ENCODE results near the gene CCDC60.
A peak's percentile ranks its signal among the peaks of the same experiment; 100 is the strongest.

Gene CCDC60

DNA sequence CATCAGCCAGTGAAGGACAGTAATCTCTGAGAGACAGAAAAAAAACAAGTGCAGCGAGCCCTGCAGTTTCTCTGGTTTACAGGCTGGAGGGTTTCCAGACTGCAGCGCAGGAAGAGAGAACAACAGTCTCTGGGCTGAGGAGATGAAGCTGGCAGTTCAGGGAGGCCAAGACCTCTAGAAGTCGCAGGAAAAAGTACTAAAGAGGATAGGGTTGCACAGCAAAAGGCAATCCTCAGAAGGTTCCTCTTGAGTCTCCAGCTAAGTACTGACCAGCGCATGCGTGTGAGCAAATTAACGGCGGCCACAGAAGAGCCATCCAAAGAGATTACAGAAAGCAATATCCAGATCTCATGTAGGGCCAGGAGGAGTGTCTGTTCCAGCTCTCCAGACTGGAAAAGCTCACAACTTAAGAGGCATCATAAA lies 12.2 kb upstream of the CCDC60 start:
- DNase-seq = no peak
- no peaks in the 10 kb centered on the region for H3K9me3 ChIP-seq (ENCODE audit: severe bottlenecking)
- no peak overlapping the region for H3K4me3 ChIP-seq (ENCODE audit: low read depth, low read length)
- no peaks in the 10 kb centered on the region for H3K36me3 ChIP-seq
- H3K27ac ChIP-seq = no peak overlapping the region
- H3K27me3 ChIP-seq (ENCODE audit: insufficient read depth, low read depth, severe bottlenecking) = no peaks in the 10 kb centered on the region
- TF ChIP-seq, protein P1, sequence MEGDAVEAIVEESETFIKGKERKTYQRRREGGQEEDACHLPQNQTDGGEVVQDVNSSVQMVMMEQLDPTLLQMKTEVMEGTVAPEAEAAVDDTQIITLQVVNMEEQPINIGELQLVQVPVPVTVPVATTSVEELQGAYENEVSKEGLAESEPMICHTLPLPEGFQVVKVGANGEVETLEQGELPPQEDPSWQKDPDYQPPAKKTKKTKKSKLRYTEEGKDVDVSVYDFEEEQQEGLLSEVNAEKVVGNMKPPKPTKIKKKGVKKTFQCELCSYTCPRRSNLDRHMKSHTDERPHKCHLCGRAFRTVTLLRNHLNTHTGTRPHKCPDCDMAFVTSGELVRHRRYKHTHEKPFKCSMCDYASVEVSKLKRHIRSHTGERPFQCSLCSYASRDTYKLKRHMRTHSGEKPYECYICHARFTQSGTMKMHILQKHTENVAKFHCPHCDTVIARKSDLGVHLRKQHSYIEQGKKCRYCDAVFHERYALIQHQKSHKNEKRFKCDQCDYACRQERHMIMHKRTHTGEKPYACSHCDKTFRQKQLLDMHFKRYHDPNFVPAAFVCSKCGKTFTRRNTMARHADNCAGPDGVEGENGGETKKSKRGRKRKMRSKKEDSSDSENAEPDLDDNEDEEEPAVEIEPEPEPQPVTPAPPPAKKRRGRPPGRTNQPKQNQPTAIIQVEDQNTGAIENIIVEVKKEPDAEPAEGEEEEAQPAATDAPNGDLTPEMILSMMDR (IDR thresholded peaks at IDR 0.05; ENCODE audit: low read depth, low read length) = no peak

DNA sequence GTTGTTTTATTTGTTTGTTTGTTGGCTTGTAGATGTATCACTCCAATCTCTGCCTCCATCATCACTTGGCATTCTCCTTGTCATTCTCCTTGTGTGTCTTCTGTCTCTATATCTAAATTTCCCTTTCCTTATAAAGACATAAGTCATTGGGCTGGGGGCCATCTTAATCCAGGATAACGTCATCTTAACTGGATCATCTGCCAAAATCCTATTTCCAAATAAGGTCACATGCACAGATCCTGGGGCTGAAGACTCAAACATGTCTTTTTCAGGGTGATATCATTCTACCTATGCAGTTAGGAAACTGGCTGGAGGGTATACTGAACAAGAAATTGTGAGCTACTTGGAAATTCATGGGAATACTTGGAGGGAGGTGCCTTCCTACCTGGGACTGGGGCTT lies 8.7 kb upstream of the CCDC60 start:
- no peak overlapping the region for H3K27ac ChIP-seq
- DNase-seq = no peak
- TF ChIP-seq, protein P1 (IDR thresholded peaks at IDR 0.05; ENCODE audit: low read depth, low read length) = no peak

DNA sequence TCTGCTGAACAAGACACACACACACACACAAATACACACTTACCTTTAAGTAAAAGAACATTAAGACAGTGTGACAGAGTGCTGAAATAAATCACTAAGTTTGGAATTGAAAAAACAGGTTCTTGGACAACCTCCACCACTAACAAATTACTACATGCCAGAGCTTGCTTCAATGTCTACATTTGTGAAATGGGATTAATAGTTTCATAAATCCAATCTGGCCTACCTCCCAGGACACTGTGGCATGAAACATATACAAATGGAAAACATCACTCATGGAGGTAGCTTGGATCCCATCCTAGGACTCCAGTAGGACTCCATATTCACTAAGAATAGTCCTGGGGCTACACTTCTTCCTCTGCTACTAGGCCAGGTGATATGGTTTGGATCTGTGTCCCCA lies 8.2 kb upstream of the CCDC60 start:
- H3K27ac ChIP-seq = no peak overlapping the region
- H3K4me3 ChIP-seq (ENCODE audit: low read depth, low read length) = no peak overlapping the region
- no peaks in the 10 kb centered on the region for H3K36me3 ChIP-seq
- no peaks in the 10 kb centered on the region for H3K27me3 ChIP-seq (ENCODE audit: insufficient read depth, low read depth, severe bottlenecking)
- no peak for DNase-seq
- TF ChIP-seq, protein P1 (IDR thresholded peaks at IDR 0.05; ENCODE audit: low read depth, low read length) = no peak
- no peaks in the 10 kb centered on the region for H3K9me3 ChIP-seq (ENCODE audit: severe bottlenecking)

More for the DNA sequence above, 8.7 kb upstream of the CCDC60 start:
- H3K4me3 ChIP-seq (ENCODE audit: low read depth, low read length) = no peak overlapping the region
- no peaks in the 10 kb centered on the region for H3K36me3 ChIP-seq
- no peaks in the 10 kb centered on the region for H3K27me3 ChIP-seq (ENCODE audit: insufficient read depth, low read depth, severe bottlenecking)
- no peaks in the 10 kb centered on the region for H3K9me3 ChIP-seq (ENCODE audit: severe bottlenecking)

DNA sequence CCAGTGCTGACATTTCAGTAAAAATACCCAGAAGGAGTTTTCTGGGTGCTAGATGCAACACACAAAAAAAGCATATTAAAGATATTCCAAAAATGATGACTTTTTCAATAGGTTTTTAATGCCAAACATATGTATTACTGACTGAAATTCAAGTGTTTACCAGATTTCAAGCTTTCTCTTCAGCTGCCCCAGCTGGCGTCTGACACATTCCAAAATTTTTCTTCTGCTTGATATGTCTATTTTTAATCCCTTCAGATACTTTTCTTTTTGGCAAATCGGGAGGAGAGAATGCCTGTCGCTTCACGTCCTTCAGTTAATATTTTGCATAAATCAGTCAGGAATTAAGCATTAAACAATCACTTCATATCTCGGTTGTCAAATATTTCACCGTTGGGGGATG lies 7.1 kb upstream of the CCDC60 start:
- Histone ChIP-seq H3K9me3 (ENCODE audit: severe bottlenecking) (no peaks in the 10 kb centered on the region), H3K27me3 (ENCODE audit: insufficient read depth, low read depth, severe bottlenecking) (no peaks in the 10 kb centered on the region), H3K4me3 (ENCODE audit: low read depth, low read length) (no peak overlapping the region), H3K27ac (no peak overlapping the region), H3K36me3 (no peaks in the 10 kb centered on the region)
- no peak for DNase-seq
- TF ChIP-seq, protein P1 (IDR thresholded peaks at IDR 0.05; ENCODE audit: low read depth, low read length) = no peak

DNA sequence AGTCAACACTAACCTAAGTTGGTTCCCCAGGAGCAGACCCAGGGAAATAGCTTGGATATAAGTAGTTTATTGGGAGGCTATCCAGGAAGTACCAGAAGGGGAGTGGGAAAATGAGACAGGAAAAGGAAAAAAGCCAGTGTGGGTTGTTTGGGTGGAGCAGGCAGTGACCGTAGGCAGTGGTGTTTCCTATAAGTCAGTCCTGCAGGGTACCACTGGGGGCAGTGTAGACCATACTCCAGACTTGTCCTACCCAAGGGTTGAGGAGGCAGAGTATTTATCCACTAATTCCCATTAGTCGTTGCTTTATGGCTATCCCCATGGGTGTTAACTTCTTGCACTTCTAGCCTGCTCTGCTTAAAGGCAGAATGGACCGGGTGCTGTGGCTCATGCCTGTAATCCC lies 6.4 kb upstream of the CCDC60 start:
- H3K27ac ChIP-seq = no peak overlapping the region
- H3K4me3 ChIP-seq (ENCODE audit: low read depth, low read length) = no peak overlapping the region
- DNase-seq = peak; percentile 72
- H3K9me3 ChIP-seq (ENCODE audit: severe bottlenecking) = no peaks in the 10 kb centered on the region
- no peaks in the 10 kb centered on the region for H3K27me3 ChIP-seq (ENCODE audit: insufficient read depth, low read depth, severe bottlenecking)
- H3K36me3 ChIP-seq = no peaks in the 10 kb centered on the region
- TF ChIP-seq, protein P1 (IDR thresholded peaks at IDR 0.05; ENCODE audit: low read depth, low read length) = peak; percentile 72

DNA sequence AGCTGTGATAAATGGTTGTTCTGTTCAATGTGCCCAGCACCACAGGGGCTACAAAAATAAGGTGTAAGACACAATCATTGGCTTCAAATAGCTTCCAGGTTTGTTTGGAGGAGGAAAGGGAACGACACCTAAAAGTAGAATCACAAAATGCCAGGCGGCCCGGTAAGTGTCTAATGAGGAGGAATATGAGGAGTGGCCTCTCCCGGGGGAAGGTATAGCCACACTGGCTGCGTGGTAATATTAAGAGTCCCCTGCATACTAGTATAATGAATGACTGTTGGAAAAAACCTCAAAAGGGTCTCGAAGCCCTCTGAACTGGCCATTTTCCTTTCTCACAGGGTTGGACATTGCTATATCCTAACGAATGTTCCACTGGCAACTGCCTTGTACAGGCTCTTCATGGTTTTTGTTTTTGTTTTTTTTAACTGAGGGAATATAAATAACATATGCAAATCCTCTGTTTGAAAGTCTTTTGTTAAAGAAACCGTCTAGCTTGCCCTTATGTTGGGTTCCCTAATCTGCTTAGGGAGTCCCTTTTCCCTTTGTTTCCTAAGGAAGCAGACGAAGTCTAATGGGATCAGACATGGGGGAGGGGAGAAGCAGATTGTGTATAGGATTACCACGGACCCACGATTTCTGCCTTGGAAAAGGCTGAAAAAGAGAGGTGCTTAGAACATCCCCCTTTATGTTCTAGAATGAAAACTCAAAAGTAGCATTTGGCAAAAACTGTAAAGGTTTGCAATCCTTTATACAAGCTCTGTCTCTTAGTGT lies 4.2 kb downstream of the CCDC60 start:
- Histone ChIP-seq H3K9me3 (ENCODE audit: severe bottlenecking) (peaks cover 12% of the 10 kb centered on the region), H3K27me3 (ENCODE audit: insufficient read depth, low read depth, severe bottlenecking) (no peaks in the 10 kb centered on the region), H3K36me3 (no peaks in the 10 kb centered on the region), H3K4me3 (ENCODE audit: low read depth, low read length) (peak overlapping the region; percentile 30), H3K27ac (peak overlapping the region; percentile 96)
- TF ChIP-seq, protein P1 (IDR thresholded peaks at IDR 0.05; ENCODE audit: low read depth, low read length) = no peak
- peak; percentile 90 for DNase-seq

Data from WERI-Rb-1 (cell line).